ENCODE data around the gene FRMD4A. TPM values are rescaled to one million over a fixed set of nuclear protein-coding genes. Genes with fewer than 3 reads are reported as not detected.

FRMD4A gene
- total RNA-seq, 1 experiment from 2014 or later, result 19.6 TPM

GRCh38 chr10:14362104-14362503, 31.4 kb upstream of the FRMD4A start:
- H3K18ac ChIP-seq (ENCODE audit: insufficient read length, low read depth, low read length), result no peak overlapping the region
- no peaks in the 10 kb centered on the region for H4K20me1 ChIP-seq (ENCODE audit: control insufficient read depth, insufficient read depth, insufficient read length)
- no peaks in the 10 kb centered on the region for H3K9me3 ChIP-seq (ENCODE audit: control insufficient read depth, low read depth, low read length)
- H3K27ac ChIP-seq (ENCODE audit: insufficient read length, low read depth, low read length), result no peak overlapping the region
- Mint-ChIP-seq H3K4me1 (no peaks in the 10 kb centered on the region), H3K27ac (no peak overlapping the region), H3K36me3 (ENCODE audit: insufficient read depth in 1 of 3, low read depth in 3 of 3) (no peaks in the 10 kb centered on the region), H3K9me3 (no peaks in the 10 kb centered on the region), H3K27me3 (ENCODE audit: low read depth) (no peaks in the 10 kb centered on the region; the same call in 1 of the 2 replicates), H3K4me3 (no peak overlapping the region)
- no peaks in the 10 kb centered on the region for H3K79me2 ChIP-seq (ENCODE audit: insufficient read depth, low read length)
- H3K4me1 ChIP-seq (ENCODE audit: insufficient read depth, low read length), result no peaks in the 10 kb centered on the region
- no peak overlapping the region for H3K4me2 ChIP-seq (ENCODE audit: insufficient read depth, insufficient read length, low read length)
- no peaks in the 10 kb centered on the region for H3K79me1 ChIP-seq (ENCODE audit: insufficient read depth, low read depth, low read length, poor library complexity, severe bottlenecking)
- no peak overlapping the region for H2BK15ac ChIP-seq (ENCODE audit: low read depth, low read length)
- no peak overlapping the region for H2AFZ ChIP-seq (ENCODE audit: low read length)
- H4K91ac ChIP-seq (ENCODE audit: insufficient read length, low read depth, low read length), result no peak overlapping the region
- no peak overlapping the region for H3K14ac ChIP-seq (ENCODE audit: insufficient read depth, low read length)
- no peak overlapping the region for H3K9ac ChIP-seq (ENCODE audit: extremely low read depth, insufficient read length, low read length)
- no peak overlapping the region for H2BK20ac ChIP-seq (ENCODE audit: low read depth, low read length, poor library complexity, severe bottlenecking)
- DNase-seq, result no peak
- no peak overlapping the region for H2AK5ac ChIP-seq (ENCODE audit: insufficient read length, low read length)
- no peaks in the 10 kb centered on the region for H3K23me2 ChIP-seq (ENCODE audit: insufficient read length, low read depth, low read length, poor library complexity, severe bottlenecking)
- no peak overlapping the region for H4K8ac ChIP-seq (replicated peaks; ENCODE audit: insufficient read length, low read depth, low read length)
- H3K27me3 ChIP-seq (ENCODE audit: insufficient read depth, low read length), result no peaks in the 10 kb centered on the region
- TF ChIP-seq, protein P1, sequence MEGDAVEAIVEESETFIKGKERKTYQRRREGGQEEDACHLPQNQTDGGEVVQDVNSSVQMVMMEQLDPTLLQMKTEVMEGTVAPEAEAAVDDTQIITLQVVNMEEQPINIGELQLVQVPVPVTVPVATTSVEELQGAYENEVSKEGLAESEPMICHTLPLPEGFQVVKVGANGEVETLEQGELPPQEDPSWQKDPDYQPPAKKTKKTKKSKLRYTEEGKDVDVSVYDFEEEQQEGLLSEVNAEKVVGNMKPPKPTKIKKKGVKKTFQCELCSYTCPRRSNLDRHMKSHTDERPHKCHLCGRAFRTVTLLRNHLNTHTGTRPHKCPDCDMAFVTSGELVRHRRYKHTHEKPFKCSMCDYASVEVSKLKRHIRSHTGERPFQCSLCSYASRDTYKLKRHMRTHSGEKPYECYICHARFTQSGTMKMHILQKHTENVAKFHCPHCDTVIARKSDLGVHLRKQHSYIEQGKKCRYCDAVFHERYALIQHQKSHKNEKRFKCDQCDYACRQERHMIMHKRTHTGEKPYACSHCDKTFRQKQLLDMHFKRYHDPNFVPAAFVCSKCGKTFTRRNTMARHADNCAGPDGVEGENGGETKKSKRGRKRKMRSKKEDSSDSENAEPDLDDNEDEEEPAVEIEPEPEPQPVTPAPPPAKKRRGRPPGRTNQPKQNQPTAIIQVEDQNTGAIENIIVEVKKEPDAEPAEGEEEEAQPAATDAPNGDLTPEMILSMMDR (conservative IDR thresholded peaks at IDR 0.05), result no peak
- no peak overlapping the region for H3T11ph ChIP-seq (ENCODE audit: low read length)
- no peak overlapping the region for H3K56ac ChIP-seq (ENCODE audit: insufficient read length, low read depth, low read length)
- no peak overlapping the region for H3K23ac ChIP-seq (ENCODE audit: insufficient read length, low read depth, low read length)
- H2BK12ac ChIP-seq (ENCODE audit: insufficient read length, low read depth, low read length), result no peak overlapping the region
- H3K4ac ChIP-seq (ENCODE audit: low read depth, low read length), result no peak overlapping the region
- no peak overlapping the region for H2BK120ac ChIP-seq (ENCODE audit: low read depth, low read length, poor library complexity, severe bottlenecking)
- no peak overlapping the region for H2BK5ac ChIP-seq (ENCODE audit: insufficient read length, low read length)
- no peak overlapping the region for H4K5ac ChIP-seq (ENCODE audit: insufficient read length, low read depth, low read length)

Measured in H9 (cell line).